Ascending aorta (tissue), 2 donors: ENCODE data around the gene NTRK3. TPM values are rescaled to one million over a fixed set of nuclear protein-coding genes. Genes with fewer than 3 reads are reported as not detected.

Experiments used
- DNase-seq, 2 donors: peaks; one replicate each; pipeline ENCODE4 v3.0.0-alpha.2; 2019; ENCODE audit warnings: low spot score in 2 of 2
- H3K27ac ChIP-seq, 2 donors: fragments of 200-600 bp; sonication (generic); one replicate each; pipeline ENCODE4 v1.5.1; 2016 to 2017; ENCODE audit warnings: mild to moderate bottlenecking in 1 of 2
- H3K27me3 ChIP-seq: fragments of 200-600 bp; sonication (generic); one replicate; pipeline ENCODE4 v1.5.1; 2017
- H3K36me3 ChIP-seq, 2 donors: fragments of 200-600 bp; sonication (generic); one replicate each; pipeline ENCODE4 v1.5.1; 2016
- H3K4me1 ChIP-seq, 2 donors: fragments of 200-600 bp; sonication (generic); one replicate each; pipeline ENCODE4 v1.5.1; 2016 to 2017; ENCODE audit warnings: mild to moderate bottlenecking in 1 of 2
- H3K4me3 ChIP-seq, 2 donors: fragments of 200-600 bp; sonication (generic); one replicate each; pipeline ENCODE4 v1.5.1; 2016 to 2017; ENCODE audit warnings: mild to moderate bottlenecking in 1 of 2
- H3K9me3 ChIP-seq, 2 donors: fragments of 200-600 bp; sonication (generic); one replicate each; pipeline ENCODE4 v1.5.1; 2016
- CTCF ChIP-seq, 3 experiments: fragments of 200-600 bp in 2 of 3; fragments of 450-650 bp in 1 of 3; sonication (generic) in 2 of 3; IDR thresholded peaks; one replicate each; pipeline ENCODE4 v1.5.1; 2016 to 2019; ENCODE audit warnings: antibody characterized with exemption in 3 of 3, mild to moderate bottlenecking in 1 of 3, moderate library complexity in 1 of 3
- intact Hi-C: fragments of 100-400 bp; cut with DNase I; formaldehyde crosslinking; loops from one replicate; pipeline ENCODE4 v1.15.1; 2023
- total RNA-seq: library from RNA; depleted of rRNA; stranded (reverse); fragments of >200 nt; gene quantifications from one replicate; pipeline ENCODE4 v1.1.0, GENCODE V29; 2016

Gene NTRK3
- total RNA-seq, 1 donor from 2014 or later: 52.7 TPM

- no peaks in the 10 kb centered on the region for H3K27me3 ChIP-seq
- TF ChIP-seq CTCF (IDR thresholded peaks at IDR 0.05): no peak
Measured at GRCh38 chr15:88219623-88220022, 36.9 kb downstream of the NTRK3 start.

GRCh38 chr15:88218557-88219221 is 37.9 kb downstream of the NTRK3 start:
- no peak overlapping the region for H3K27ac ChIP-seq
- no peaks in the 10 kb centered on the region for H3K9me3 ChIP-seq
- peaks cover 12 to 23% of the 10 kb centered on the region in 2 donors for H3K4me1 ChIP-seq
- intact Hi-C loops: no loop called here
- no peaks in the 10 kb centered on the region for H3K36me3 ChIP-seq
- DNase-seq: peak in 1 of 2 donors; percentile 64
- no peak for TF ChIP-seq CTCF (IDR thresholded peaks at IDR 0.05)
- no peaks in the 10 kb centered on the region for H3K27me3 ChIP-seq
- H3K4me3 ChIP-seq: no peak overlapping the region

More at GRCh38 chr15:88219623-88220022, 36.9 kb downstream of the NTRK3 start:
- intact Hi-C loops: no loop called here
- H3K27ac ChIP-seq: no peak overlapping the region
- no peaks in the 10 kb centered on the region for H3K9me3 ChIP-seq
- peaks cover 12 to 23% of the 10 kb centered on the region in 2 donors for H3K4me1 ChIP-seq
- no peak for DNase-seq
- no peaks in the 10 kb centered on the region for H3K36me3 ChIP-seq
- H3K4me3 ChIP-seq: no peak overlapping the region

DNA sequence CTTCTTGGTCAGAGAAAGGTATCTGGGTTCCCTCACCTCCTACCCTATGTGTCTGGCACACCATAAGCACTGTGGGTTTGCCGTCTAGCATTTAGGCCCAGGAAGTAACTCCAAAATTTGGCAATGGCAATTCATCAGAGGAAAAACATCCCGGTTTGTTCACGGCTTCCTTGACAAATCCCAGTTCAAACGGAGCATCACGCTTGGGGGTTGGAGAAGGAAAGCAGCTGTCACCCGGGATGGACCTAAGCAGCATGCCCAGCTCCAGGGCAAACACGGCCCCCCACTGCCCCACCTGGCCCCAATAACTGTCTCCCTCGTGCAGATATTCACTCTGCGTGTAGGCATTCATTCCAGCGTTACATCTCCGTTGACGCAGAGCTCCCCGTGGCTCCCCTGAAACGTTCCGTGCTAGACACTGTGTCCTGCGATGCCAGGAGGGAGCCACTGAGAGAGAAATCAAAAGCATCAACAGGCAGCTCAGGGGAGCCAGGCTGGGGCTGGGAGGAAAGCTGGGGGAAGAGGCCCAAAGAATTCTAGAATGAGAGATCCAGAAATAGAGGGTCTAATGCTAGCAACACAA is 41.4 kb downstream of the NTRK3 start:
- Histone ChIP-seq H3K4me3 (no peak overlapping the region), H3K36me3 (no peaks in the 10 kb centered on the region), H3K4me1 (peaks cover 6 to 11% of the 10 kb centered on the region in 2 donors), H3K27me3 (no peaks in the 10 kb centered on the region), H3K27ac (no peak overlapping the region), H3K9me3 (no peaks in the 10 kb centered on the region)
- no peak for DNase-seq
- intact Hi-C loops: no loop called here
- no peak for TF ChIP-seq CTCF (IDR thresholded peaks at IDR 0.05)

- DNase-seq: no peak
- Histone ChIP-seq H3K27me3 (no peaks in the 10 kb centered on the region), H3K36me3 (no peaks in the 10 kb centered on the region), H3K9me3 (no peaks in the 10 kb centered on the region), H3K4me3 (no peak overlapping the region), H3K4me1 (no peaks in the 10 kb centered on the region), H3K27ac (no peak overlapping the region)
- TF ChIP-seq CTCF (IDR thresholded peaks at IDR 0.05): no peak
- intact Hi-C loops: no loop called here
Measured at GRCh38 chr15:88209111-88209510, 47.4 kb downstream of the NTRK3 start.

- H3K9me3 ChIP-seq: no peaks in the 10 kb centered on the region
- H3K4me3 ChIP-seq: no peak overlapping the region
- intact Hi-C loops: no loop called here
- no peaks in the 10 kb centered on the region for H3K4me1 ChIP-seq
- H3K27me3 ChIP-seq: no peaks in the 10 kb centered on the region
- no peak overlapping the region for H3K27ac ChIP-seq
- no peak for TF ChIP-seq CTCF (IDR thresholded peaks at IDR 0.05)
- no peak for DNase-seq
- no peaks in the 10 kb centered on the region for H3K36me3 ChIP-seq
Measured at GRCh38 chr15:88208396-88208795, 48.1 kb downstream of the NTRK3 start.
